ENCODE measurements around the gene TARS1.

The TARS1 gene

GRCh38 chr5:33441241-33442177, 744 bp downstream of the TARS1 start:
- no peak for FAIRE-seq

- FAIRE-seq, result no peak
Measured at GRCh38 chr5:33444542-33444941, 3.8 kb downstream of the TARS1 start.

GRCh38 chr5:33445798-33446197, 5.0 kb downstream of the TARS1 start:
- FAIRE-seq, result no peak

GRCh38 chr5:33448118-33448517, 7.4 kb downstream of the TARS1 start:
- no peak for FAIRE-seq

- FAIRE-seq, result no peak
Measured at GRCh38 chr5:33457126-33457525, 16.4 kb downstream of the TARS1 start.

GRCh38 chr5:33457817-33458216, 17.1 kb downstream of the TARS1 start:
- no peak for FAIRE-seq

- no peak for FAIRE-seq
Measured at GRCh38 chr5:33460210-33460609, 19.4 kb downstream of the TARS1 start.

GRCh38 chr5:33462456-33462855, 21.7 kb downstream of the TARS1 start:
- no peak for FAIRE-seq

- no peak for FAIRE-seq
Measured at GRCh38 chr5:33465120-33465519, 24.4 kb downstream of the TARS1 start.

GRCh38 chr5:33468775-33469435, 28.1 kb downstream of the TARS1 start:
- no peak for FAIRE-seq

GRCh38 chr5:33470544-33470943, 29.8 kb downstream of the TARS1 start:
- no peak for FAIRE-seq

- FAIRE-seq, result no peak
Measured at GRCh38 chr5:33472805-33473409, 32.1 kb downstream of the TARS1 start.

- no peak for FAIRE-seq
Measured at GRCh38 chr5:33474004-33474403, 33.2 kb downstream of the TARS1 start.

GRCh38 chr5:33474931-33475499, 34.2 kb downstream of the TARS1 start:
- no peak for FAIRE-seq

- no peak for FAIRE-seq
Measured at GRCh38 chr5:33475706-33476105, 34.9 kb downstream of the TARS1 start.

GRCh38 chr5:33476992-33477391, 36.2 kb downstream of the TARS1 start:
- no peak for FAIRE-seq

GRCh38 chr5:33477816-33478215, 37.1 kb downstream of the TARS1 start:
- FAIRE-seq, result no peak

- no peak for FAIRE-seq
Measured at GRCh38 chr5:33479311-33479710, 38.5 kb downstream of the TARS1 start.

- FAIRE-seq, result no peak
Measured at GRCh38 chr5:33480876-33481275, 40.1 kb downstream of the TARS1 start.

- no peak for FAIRE-seq
Measured at GRCh38 chr5:33482335-33482734, 41.6 kb downstream of the TARS1 start.

- no peak for FAIRE-seq
Measured at GRCh38 chr5:33487236-33487635, 46.5 kb downstream of the TARS1 start.

GRCh38 chr5:33488558-33489355, 48.0 kb downstream of the TARS1 start:
- FAIRE-seq, result no peak

Data from TTC549 (cell line).